Heart right ventricle (tissue), 16 donors: ENCODE data around the gene PLCD3. TPM values are rescaled to one million over a fixed set of nuclear protein-coding genes. Genes with fewer than 3 reads are reported as not detected.
A peak's percentile ranks its signal among the peaks of the same experiment; 100 is the strongest.

Source experiments
- ATAC-seq, 8 donors: fragments of 200-7000 bp; cut with Tn5 transposase; one replicate each; pipeline ENCODE4 v1.9.1; 2020; ENCODE audit warnings: mild to moderate bottlenecking in 8 of 8, moderate library complexity in 8 of 8, moderate number of reproducible peaks in 1 of 8
- DNase-seq, 2 donors: peaks; one replicate each; pipeline ENCODE4 v3.0.0-alpha.2; 2020
- H3K27ac ChIP-seq, 10 donors: fragments of 200-600 bp; sonication (generic) in 2 of 10; one replicate each; pipeline versions ENCODE4 v1.5.0 to v1.8.0; 2020 to 2022; ENCODE audit warnings: mild to moderate bottlenecking in 3 of 10
- H3K27me3 ChIP-seq, 7 donors: fragments of 200-600 bp; one replicate each; pipeline ENCODE4 v1.8.0; 2021 to 2022; ENCODE audit warnings: mild to moderate bottlenecking in 2 of 7
- H3K36me3 ChIP-seq, 9 donors: fragments of 200-600 bp; sonication (generic) in 1 of 9; one replicate each; pipeline versions ENCODE4 v1.5.0 to v1.8.0; 2020 to 2022; ENCODE audit warnings: mild to moderate bottlenecking in 2 of 9
- H3K4me1 ChIP-seq, 9 donors: fragments of 200-600 bp; sonication (generic) in 1 of 9; one replicate each; pipeline versions ENCODE4 v1.5.0 to v1.8.0; 2020 to 2022; ENCODE audit warnings: mild to moderate bottlenecking in 4 of 9
- H3K4me3 ChIP-seq, 10 donors: fragments of 200-600 bp; sonication (generic) in 2 of 10; one replicate each; pipeline versions ENCODE4 v1.5.0 to v1.8.0; 2020 to 2022; ENCODE audit warnings: mild to moderate bottlenecking in 7 of 10, moderate library complexity in 2 of 10
- H3K9me3 ChIP-seq, 11 donors: fragments of 200-600 bp in 10 of 11; sonication (generic) in 2 of 11; one replicate each; pipeline versions ENCODE4 v1.5.0 to v1.8.0; 2013 to 2022; ENCODE audit warnings: mild to moderate bottlenecking in 2 of 11, control low read depth in 1 of 11, moderate library complexity in 1 of 11
- CTCF ChIP-seq, 9 donors: fragments of 200-600 bp; sonication (generic) in 2 of 9; IDR thresholded peaks; one replicate each; pipeline versions ENCODE4 v1.5.0 to v1.8.0; 2021 to 2022; ENCODE audit warnings: antibody characterized with exemption in 9 of 9, mild to moderate bottlenecking in 5 of 9, moderate library complexity in 1 of 9
- WGBS, 2 donors: extraction: QIAGEN DNeasy Blood & Tissue Kit; methylation state at CpG; one replicate each; pipeline ENCODE4 v1.1.7; 2013; ENCODE audit warnings: inconsistent platforms in 1 of 2; 5-methylcytosine and 5-hydroxymethylcytosine counted together
- intact Hi-C, 10 donors: fragments of 100-400 bp; cut with DNase I; formaldehyde crosslinking; loops; one replicate each; pipeline versions ENCODE4 v1.11.1 to v1.14.2; 2022
- polyA plus RNA-seq, 2 donors: library from polyadenylated mRNA; stranded (reverse); fragments of 200-250 nt; gene quantifications; one replicate each; pipeline ENCODE4 v1.2.3, GENCODE V29; 2013
- total RNA-seq, 10 donors: library from RNA; stranded (reverse); fragmentation: NEBNext Ultra II Directional in 3 of 10; extraction: Animal tissue kit (Norgen Biotek cat#: 25700) in 3 of 10; gene quantifications; one replicate each; pipeline versions ENCODE4 v1.2.1 to v1.2.4, GENCODE V29; 2021 to 2023
- donor health status: Arrhythmogenic right ventricular cardiomyopathy.
- donor health status: ischemic (EF 13 %, LVEDD 7.1; RV severe dilation, severe dysfunction).
- donor health status: healthy with polysubstance abuse.
- donor health status: DM: no; HTN: yes; CAD: no.
- donor health status: DM: no; HTN: no; CAD: no.
- donor health status: ischemic (EF 25% LVEDD 6.9; RV normal size, moderate dysfunction).
- donor health status: ischemic (EF 25% LVEDD 5.7; RV mildly dilated, moderate dysfunction).
- donor health status: healthy.
- donor health status: DM: yes; HTN: yes; CAD: no.
- donor health status: Ischemic cardiomyopathy.
- donor health status: ischemic (EF 35%, LVEDD 5.7; RV mildly dilated, moderate dysfunction).
- donor health status: nonischemic (EF 11% LVEDD 7.7; RV severe dilation, severe dysfunction).
- donor health status: DM: yes; HTN: yes; CAD: no.
- donor health status: PGD.
- donor health status: ischemic (EF 29% LVEDD 5.4; RV normal size, mild dysfunction).
- donor health status: nonischemic (EF 23%, LVEDD 6.1; RV moderate dilation, normal function).

The PLCD3 gene
- total and polyA plus RNA-seq, 12 donors = 44.6 to 188 (median 112) TPM

DNA sequence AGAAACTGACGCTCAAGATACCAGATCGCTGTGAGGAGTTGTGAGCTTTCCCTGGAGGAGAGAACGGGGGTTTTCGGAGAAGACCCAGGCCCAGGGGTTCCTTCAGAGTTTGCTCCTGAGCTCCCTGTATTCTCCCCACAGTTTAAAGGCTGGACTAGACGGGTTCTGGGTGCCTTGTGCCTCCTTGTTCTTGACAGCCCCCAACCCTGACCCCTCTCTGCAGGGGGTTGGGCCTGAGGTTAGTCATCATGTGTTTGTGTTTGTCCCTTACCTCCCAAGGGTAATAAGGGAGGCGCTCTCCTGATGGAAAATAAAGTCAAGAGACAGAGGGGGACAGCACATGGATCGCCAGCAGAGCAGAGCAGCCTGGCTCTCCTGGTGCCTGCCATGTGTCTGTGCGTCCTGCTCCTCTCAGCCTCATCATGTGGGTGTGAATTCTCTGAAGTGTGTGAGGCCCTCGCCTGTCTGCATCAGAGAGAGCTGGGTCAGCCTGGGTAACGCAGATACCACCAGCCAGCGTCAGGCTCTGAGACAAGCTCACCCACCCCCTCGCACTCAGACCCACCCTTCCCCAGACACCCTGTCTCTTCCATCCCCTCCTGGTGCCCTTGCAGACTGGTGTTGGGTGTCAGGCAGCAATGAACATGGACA, 38.1 kb upstream of the PLCD3 start:
- no peak for TF ChIP-seq CTCF (IDR thresholded peaks at IDR 0.05)
- ATAC-seq = peak in 2 of 8 donors; percentile 6 to 29
- no peak for DNase-seq
- H3K27me3 ChIP-seq = no peaks in the 10 kb centered on the region
- no peaks in the 10 kb centered on the region for H3K9me3 ChIP-seq
- intact Hi-C loops = no loop called here
- 84 to 85% methylated on average over 12 of the region's 12 CpGs for WGBS, 2 donors
- peak overlapping the region; percentile 70 to 94 (median 84) for H3K27ac ChIP-seq
- H3K4me1 ChIP-seq = peaks cover 15 to 40% (median 28%) of the 10 kb centered on the region in 9 donors
- peaks cover 0 to 13% (median 0%) of the 10 kb centered on the region in 9 donors for H3K36me3 ChIP-seq
- peak overlapping the region in 1 of 10 donors; percentile 36 for H3K4me3 ChIP-seq

- H3K36me3 ChIP-seq = peaks cover 0 to 16% (median 0%) of the 10 kb centered on the region in 9 donors
- H3K4me1 ChIP-seq = peaks cover 15 to 46% (median 28%) of the 10 kb centered on the region in 9 donors
- 95% methylated on average over 43 of the region's 43 CpGs for WGBS, 2 donors
- no peak for DNase-seq
- no peaks in the 10 kb centered on the region for H3K9me3 ChIP-seq
- no peak overlapping the region for H3K27ac ChIP-seq
- ATAC-seq = no peak
- no peak for TF ChIP-seq CTCF (IDR thresholded peaks at IDR 0.05)
- no peak overlapping the region for H3K4me3 ChIP-seq
- intact Hi-C loops = no loop called here
- no peaks in the 10 kb centered on the region for H3K27me3 ChIP-seq
These were observed 36.9 kb upstream of the PLCD3 start for GRCh38 chr17:45168991-45169752.

- TF ChIP-seq CTCF (IDR thresholded peaks at IDR 0.05) = no peak
- intact Hi-C loops = loop anchor here in 2 of 10 donors (5.0 kb wide), 1 partner anchor 32 kb away; no protein-coding TSS in a partner anchor
- DNase-seq (no peak), ATAC-seq (no peak)
- Histone ChIP-seq H3K27ac (no peak overlapping the region), H3K27me3 (no peaks in the 10 kb centered on the region), H3K4me3 (no peak overlapping the region), H3K4me1 (peaks cover 1 to 28% (median 14%) of the 10 kb centered on the region in 9 donors), H3K36me3 (peaks cover 0 to 16% (median 0%) of the 10 kb centered on the region in 9 donors), H3K9me3 (no peaks in the 10 kb centered on the region)
- 92 to 94% methylated on average over 7 of the region's 7 CpGs for WGBS, 2 donors
These were observed 32.5 kb upstream of the PLCD3 start for GRCh38 chr17:45164734-45165269.

GRCh38 chr17:45162025-45162687, 29.8 kb upstream of the PLCD3 start:
- 60 to 61% methylated on average over 9 of the region's 9 CpGs for WGBS, 2 donors
- no peaks in the 10 kb centered on the region for H3K27me3 ChIP-seq
- intact Hi-C loops = loop anchor here in 2 of 10 donors (5.0 kb wide), 1 partner anchor 35 kb away; no protein-coding TSS in a partner anchor
- peaks cover 10 to 54% (median 39%) of the 10 kb centered on the region in 9 donors for H3K4me1 ChIP-seq
- no peaks in the 10 kb centered on the region for H3K9me3 ChIP-seq
- H3K36me3 ChIP-seq = peaks cover 0 to 11% (median 0%) of the 10 kb centered on the region in 9 donors
- ATAC-seq (peak in 1 of 8 donors; percentile 15), DNase-seq (peak in 1 of 2 donors; percentile 30)
- H3K4me3 ChIP-seq = peak overlapping the region in 9 of 10 donors; percentile 10 to 96 (median 49)
- TF ChIP-seq CTCF (IDR thresholded peaks at IDR 0.05) = no peak
- peak overlapping the region in 9 of 10 donors; percentile 47 to 100 (median 66) for H3K27ac ChIP-seq
